ENCODE data around the gene ITGAE.
"Not testable (repeated sequence)": the region's sequence is repeated elsewhere in the genome, so short reads cannot be mapped to it uniquely, and the experiment has no call there.

DNA sequence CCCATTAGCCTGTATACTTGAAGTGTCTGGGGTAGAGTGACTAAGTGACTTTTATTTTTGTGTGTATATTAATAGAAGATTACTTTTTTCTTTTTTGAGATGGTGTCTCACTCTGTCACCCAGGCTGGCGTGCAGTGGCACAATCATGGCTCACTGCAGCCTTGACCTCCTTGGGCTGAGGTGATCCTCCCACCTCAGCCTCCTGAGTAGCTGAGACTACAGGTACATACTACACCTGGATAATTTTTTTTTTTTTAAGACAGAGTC lies 95.3 kb downstream of the ITGAE start:
- TF ChIP-seq TCF12 (IDR thresholded peaks at IDR 0.05; ENCODE audit: low read depth, low read length); RAD21 (IDR thresholded peaks at IDR 0.05; ENCODE audit: insufficient read depth, low read depth, low read length); NFYB (IDR thresholded peaks at IDR 0.05; ENCODE audit: insufficient read depth, low read depth, low read length); MEF2A (IDR thresholded peaks at IDR 0.05; ENCODE audit: insufficient read depth, low read depth, low read length); HDGF (IDR thresholded peaks at IDR 0.05); YY1 (IDR thresholded peaks at IDR 0.05; ENCODE audit: low read depth, low read length); ETV6 (conservative IDR thresholded peaks at IDR 0.05 in 1 of 2, IDR thresholded peaks at IDR 0.05 in 1 of 2; ENCODE audit: borderline replicate concordance in 1 of 2, low read depth in 1 of 2); NFIC (IDR thresholded peaks at IDR 0.05; ENCODE audit: low read depth, low read length); CTCF (IDR thresholded peaks at IDR 0.05 in 2 of 3, conservative IDR thresholded peaks at IDR 0.05 in 1 of 3; ENCODE audit: control insufficient read depth in 2 of 3, extremely low read depth in 1 of 3, insufficient read depth in 1 of 3, low read depth in 3 of 3, low read length in 3 of 3); KDM1A (IDR thresholded peaks at IDR 0.05; ENCODE audit: borderline replicate concordance); BMI1 (IDR thresholded peaks at IDR 0.05; ENCODE audit: borderline replicate concordance); POLR2A (IDR thresholded peaks at IDR 0.05; ENCODE audit: low read depth, low read length); FOS (IDR thresholded peaks at IDR 0.05; ENCODE audit: borderline replicate concordance, extremely low read depth, insufficient read length): not testable (repeated sequence)
- TF ChIP-seq, protein P1, sequence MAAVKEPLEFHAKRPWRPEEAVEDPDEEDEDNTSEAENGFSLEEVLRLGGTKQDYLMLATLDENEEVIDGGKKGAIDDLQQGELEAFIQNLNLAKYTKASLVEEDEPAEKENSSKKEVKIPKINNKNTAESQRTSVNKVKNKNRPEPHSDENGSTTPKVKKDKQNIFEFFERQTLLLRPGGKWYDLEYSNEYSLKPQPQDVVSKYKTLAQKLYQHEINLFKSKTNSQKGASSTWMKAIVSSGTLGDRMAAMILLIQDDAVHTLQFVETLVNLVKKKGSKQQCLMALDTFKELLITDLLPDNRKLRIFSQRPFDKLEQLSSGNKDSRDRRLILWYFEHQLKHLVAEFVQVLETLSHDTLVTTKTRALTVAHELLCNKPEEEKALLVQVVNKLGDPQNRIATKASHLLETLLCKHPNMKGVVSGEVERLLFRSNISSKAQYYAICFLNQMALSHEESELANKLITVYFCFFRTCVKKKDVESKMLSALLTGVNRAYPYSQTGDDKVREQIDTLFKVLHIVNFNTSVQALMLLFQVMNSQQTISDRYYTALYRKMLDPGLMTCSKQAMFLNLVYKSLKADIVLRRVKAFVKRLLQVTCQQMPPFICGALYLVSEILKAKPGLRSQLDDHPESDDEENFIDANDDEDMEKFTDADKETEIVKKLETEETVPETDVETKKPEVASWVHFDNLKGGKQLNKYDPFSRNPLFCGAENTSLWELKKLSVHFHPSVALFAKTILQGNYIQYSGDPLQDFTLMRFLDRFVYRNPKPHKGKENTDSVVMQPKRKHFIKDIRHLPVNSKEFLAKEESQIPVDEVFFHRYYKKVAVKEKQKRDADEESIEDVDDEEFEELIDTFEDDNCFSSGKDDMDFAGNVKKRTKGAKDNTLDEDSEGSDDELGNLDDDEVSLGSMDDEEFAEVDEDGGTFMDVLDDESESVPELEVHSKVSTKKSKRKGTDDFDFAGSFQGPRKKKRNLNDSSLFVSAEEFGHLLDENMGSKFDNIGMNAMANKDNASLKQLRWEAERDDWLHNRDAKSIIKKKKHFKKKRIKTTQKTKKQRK (IDR thresholded peaks at IDR 0.05; ENCODE audit: low read depth, low read length), result not testable (repeated sequence)

Measured in GM12878 (cell line).